Ascending aorta (tissue), 2 donors: ENCODE measurements around the gene WDHD1. TPM values are rescaled to one million over a fixed set of nuclear protein-coding genes. Genes with fewer than 3 reads are reported as not detected.
A peak's percentile ranks its signal among the peaks of the same experiment; 100 is the strongest.

ENCODE experiments used
- DNase-seq, 2 donors: peaks; one replicate each; pipeline ENCODE4 v3.0.0-alpha.2; 2019; ENCODE audit warnings: low spot score in 2 of 2
- H3K27ac ChIP-seq, 2 donors: fragments of 200-600 bp; sonication (generic); one replicate each; pipeline ENCODE4 v1.5.1; 2016 to 2017; ENCODE audit warnings: mild to moderate bottlenecking in 1 of 2
- H3K27me3 ChIP-seq: fragments of 200-600 bp; sonication (generic); one replicate; pipeline ENCODE4 v1.5.1; 2017
- H3K36me3 ChIP-seq, 2 donors: fragments of 200-600 bp; sonication (generic); one replicate each; pipeline ENCODE4 v1.5.1; 2016
- H3K4me1 ChIP-seq, 2 donors: fragments of 200-600 bp; sonication (generic); one replicate each; pipeline ENCODE4 v1.5.1; 2016 to 2017; ENCODE audit warnings: mild to moderate bottlenecking in 1 of 2
- H3K4me3 ChIP-seq, 2 donors: fragments of 200-600 bp; sonication (generic); one replicate each; pipeline ENCODE4 v1.5.1; 2016 to 2017; ENCODE audit warnings: mild to moderate bottlenecking in 1 of 2
- H3K9me3 ChIP-seq, 2 donors: fragments of 200-600 bp; sonication (generic); one replicate each; pipeline ENCODE4 v1.5.1; 2016
- intact Hi-C: fragments of 100-400 bp; cut with DNase I; formaldehyde crosslinking; loops from one replicate; pipeline ENCODE4 v1.15.1; 2023
- total RNA-seq: library from RNA; depleted of rRNA; stranded (reverse); fragments of >200 nt; gene quantifications from one replicate; pipeline ENCODE4 v1.1.0, GENCODE V29; 2016
- TF ChIP-seq, protein P1 (sequence below), 3 experiments: fragments of 200-600 bp in 2 of 3; fragments of 450-650 bp in 1 of 3; sonication (generic) in 2 of 3; IDR thresholded peaks; one replicate each; pipeline ENCODE4 v1.5.1; 2016 to 2019; ENCODE audit warnings: antibody characterized with exemption in 3 of 3, mild to moderate bottlenecking in 1 of 3, moderate library complexity in 1 of 3

WDHD1 gene
- total RNA-seq, 1 donor from 2014 or later = 0.11 TPM

GRCh38 chr14:55051423-55052268 is 24.7 kb upstream of the WDHD1 start, which contains the start of gene MAPK1IP1L:
Gene MAPK1IP1L (plus strand): TSS chr14:55051647. CDS start chr14:55061684, 10,037 bp downstream.
- TF ChIP-seq, protein P1, sequence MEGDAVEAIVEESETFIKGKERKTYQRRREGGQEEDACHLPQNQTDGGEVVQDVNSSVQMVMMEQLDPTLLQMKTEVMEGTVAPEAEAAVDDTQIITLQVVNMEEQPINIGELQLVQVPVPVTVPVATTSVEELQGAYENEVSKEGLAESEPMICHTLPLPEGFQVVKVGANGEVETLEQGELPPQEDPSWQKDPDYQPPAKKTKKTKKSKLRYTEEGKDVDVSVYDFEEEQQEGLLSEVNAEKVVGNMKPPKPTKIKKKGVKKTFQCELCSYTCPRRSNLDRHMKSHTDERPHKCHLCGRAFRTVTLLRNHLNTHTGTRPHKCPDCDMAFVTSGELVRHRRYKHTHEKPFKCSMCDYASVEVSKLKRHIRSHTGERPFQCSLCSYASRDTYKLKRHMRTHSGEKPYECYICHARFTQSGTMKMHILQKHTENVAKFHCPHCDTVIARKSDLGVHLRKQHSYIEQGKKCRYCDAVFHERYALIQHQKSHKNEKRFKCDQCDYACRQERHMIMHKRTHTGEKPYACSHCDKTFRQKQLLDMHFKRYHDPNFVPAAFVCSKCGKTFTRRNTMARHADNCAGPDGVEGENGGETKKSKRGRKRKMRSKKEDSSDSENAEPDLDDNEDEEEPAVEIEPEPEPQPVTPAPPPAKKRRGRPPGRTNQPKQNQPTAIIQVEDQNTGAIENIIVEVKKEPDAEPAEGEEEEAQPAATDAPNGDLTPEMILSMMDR (IDR thresholded peaks at IDR 0.05) = peak; percentile 100
- intact Hi-C loops = loop anchor here (1.0 to 10.0 kb wide), 7 partner anchors 21 to 1291 kb away; partner anchors contain the start of genes FBXO34, LGALS3, SOCS4 and WDHD1
- Histone ChIP-seq H3K4me3 (peak within 1 kb of the TSS; percentile 88 to 94), H3K9me3 (no peaks in the 10 kb centered on the region), H3K36me3 (no peaks in the 10 kb centered on the region), H3K27me3 (no peaks in the 10 kb centered on the region), H3K4me1 (peaks cover 6 to 20% of the 10 kb centered on the region in 2 donors), H3K27ac (peak within 1 kb of the TSS; percentile 99 to 100)
- DNase-seq = peak; percentile 57 to 94

DNA sequence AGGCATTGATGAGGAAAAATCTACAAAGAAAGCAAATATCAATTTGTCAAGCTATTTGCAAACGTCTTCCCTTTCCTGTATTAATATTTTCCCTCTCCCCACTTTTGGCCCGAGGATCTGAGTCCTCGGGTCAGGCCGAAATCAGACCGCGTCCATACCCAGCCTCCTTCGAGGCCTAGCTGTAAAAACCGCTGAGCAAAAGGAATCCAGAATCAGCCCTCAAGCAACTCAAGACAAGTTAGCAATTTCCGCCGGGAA is 24.2 kb upstream of the WDHD1 start:
- TF ChIP-seq, protein P1 (IDR thresholded peaks at IDR 0.05) = no peak
- H3K9me3 ChIP-seq = no peaks in the 10 kb centered on the region
- H3K27me3 ChIP-seq = no peaks in the 10 kb centered on the region
- H3K27ac ChIP-seq = peak overlapping the region; percentile 99 to 100
- peak overlapping the region; percentile 88 to 94 for H3K4me3 ChIP-seq
- H3K4me1 ChIP-seq = peaks cover 6 to 20% of the 10 kb centered on the region in 2 donors
- no peaks in the 10 kb centered on the region for H3K36me3 ChIP-seq
- DNase-seq = no peak
- intact Hi-C loops = loop anchor here (1.0 to 10.0 kb wide), 7 partner anchors 21 to 1291 kb away; partner anchors contain the start of genes FBXO34, LGALS3, SOCS4 and WDHD1

GRCh38 chr14:55048900-55049436 is 22.1 kb upstream of the WDHD1 start:
- H3K9me3 ChIP-seq = no peaks in the 10 kb centered on the region
- TF ChIP-seq, protein P1 (IDR thresholded peaks at IDR 0.05) = no peak
- no peak for DNase-seq
- intact Hi-C loops = no loop called here
- H3K4me3 ChIP-seq = no peak overlapping the region
- no peaks in the 10 kb centered on the region for H3K27me3 ChIP-seq
- H3K36me3 ChIP-seq = peaks cover 0 to 8% of the 10 kb centered on the region in 2 donors
- no peak overlapping the region for H3K27ac ChIP-seq
- H3K4me1 ChIP-seq = peaks cover 3 to 11% of the 10 kb centered on the region in 2 donors

- Histone ChIP-seq H3K4me3 (no peak overlapping the region), H3K27ac (no peak overlapping the region), H3K27me3 (no peaks in the 10 kb centered on the region), H3K36me3 (peaks cover 0 to 20% of the 10 kb centered on the region in 2 donors), H3K4me1 (peaks cover 0 to 4% of the 10 kb centered on the region in 2 donors), H3K9me3 (no peaks in the 10 kb centered on the region)
- intact Hi-C loops = no loop called here
- TF ChIP-seq, protein P1 (IDR thresholded peaks at IDR 0.05) = no peak
- no peak for DNase-seq
Observed at GRCh38 chr14:55047301-55048053, 20.6 kb upstream of the WDHD1 start.

GRCh38 chr14:55045087-55045486 is 18.2 kb upstream of the WDHD1 start:
- H3K4me1 ChIP-seq = no peaks in the 10 kb centered on the region
- intact Hi-C loops = no loop called here

More at GRCh38 chr14:55045087-55045486, 18.2 kb upstream of the WDHD1 start:
- Histone ChIP-seq H3K4me3 (no peak overlapping the region), H3K36me3 (peaks cover 0 to 20% of the 10 kb centered on the region in 2 donors), H3K27ac (no peak overlapping the region), H3K9me3 (no peaks in the 10 kb centered on the region), H3K27me3 (no peaks in the 10 kb centered on the region)
- TF ChIP-seq, protein P1 (IDR thresholded peaks at IDR 0.05) = no peak
- no peak for DNase-seq
